Skeletal muscle satellite cell (primary cell): ENCODE data around the gene OR10H4.
"Not testable (repeated sequence)": the region's sequence is repeated elsewhere in the genome, so short reads cannot be mapped to it uniquely, and the experiment has no call there.

Source experiments
- H3K27me3 ChIP-seq: 2 replicates; pipeline ENCODE4 v1.7.0; 2013; ENCODE audit warnings: low read length; ENCODE audit not compliant: control insufficient read depth, insufficient read depth
- H3K36me3 ChIP-seq: 2 replicates; pipeline ENCODE4 v1.7.0; 2013; ENCODE audit warnings: mild to moderate bottlenecking, control low read depth, low read length; ENCODE audit not compliant: insufficient read depth
- H3K4me1 ChIP-seq: 2 replicates; pipeline ENCODE4 v1.7.0; 2013; ENCODE audit warnings: low read length; ENCODE audit not compliant: control insufficient read depth, insufficient read depth
- H3K4me2 ChIP-seq: 2 replicates; pipeline ENCODE4 v1.7.0; 2013; ENCODE audit warnings: mild to moderate bottlenecking, low read length
- H3K4me3 ChIP-seq: 2 replicates; pipeline ENCODE4 v1.7.0; 2013; ENCODE audit warnings: low read length
- H3K9ac ChIP-seq: 2 replicates; pipeline ENCODE4 v1.7.0; 2013; ENCODE audit warnings: mild to moderate bottlenecking, low read depth, low read length, moderate library complexity
- H3K9me3 ChIP-seq: replicated peaks from 2 replicates; pipeline ENCODE4 v1.7.0; 2013; ENCODE audit warnings: mild to moderate bottlenecking, control low read depth, low read length

OR10H4 gene

DNA sequence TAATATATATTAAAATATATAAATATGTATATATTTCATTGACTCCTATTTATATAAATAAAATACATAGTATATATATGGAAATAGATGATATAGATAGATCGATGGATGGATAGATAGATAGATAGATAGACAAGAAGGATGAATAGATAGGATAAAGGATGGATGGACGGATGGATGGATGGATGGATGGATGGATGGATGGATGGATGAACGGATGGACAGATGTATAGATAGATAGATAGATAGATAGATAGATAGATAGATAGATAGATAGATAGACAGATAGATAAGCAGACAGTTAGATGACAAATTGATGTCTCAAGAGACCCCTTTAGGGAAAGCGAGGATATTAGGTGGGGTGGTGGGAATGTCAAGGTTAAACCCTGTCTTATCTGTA lies 29.6 kb upstream of the OR10H4 start:
- Histone ChIP-seq H3K9ac (no peak overlapping the region), H3K4me3 (no peak overlapping the region), H3K4me1 (no peaks in the 10 kb centered on the region), H3K4me2 (no peak overlapping the region), H3K27me3 (no peaks in the 10 kb centered on the region), H3K36me3 (no peaks in the 10 kb centered on the region), H3K9me3 (no peaks in the 10 kb centered on the region)

DNA sequence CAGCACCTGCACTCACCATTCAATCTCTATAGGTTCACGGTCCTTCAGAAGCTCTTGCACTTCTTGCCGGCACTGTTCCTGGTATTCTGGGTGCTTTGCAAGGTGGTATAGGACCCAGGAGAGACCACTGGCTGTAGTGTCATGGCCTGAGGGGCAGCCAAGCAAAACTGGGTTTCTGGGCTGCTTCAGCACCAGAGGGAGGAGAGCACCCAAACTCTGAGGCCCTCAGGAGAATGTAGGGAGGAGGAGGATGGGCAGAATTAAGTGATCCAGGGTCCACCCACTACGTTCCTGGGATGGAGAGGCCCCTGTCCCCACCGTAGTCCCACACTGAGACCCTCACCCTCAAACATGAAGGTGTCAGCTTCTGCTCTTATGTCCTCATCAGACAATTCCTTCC lies 26.8 kb upstream of the OR10H4 start:
- H3K4me3 ChIP-seq, result no peak overlapping the region
- H3K4me1 ChIP-seq, result no peaks in the 10 kb centered on the region

DNA sequence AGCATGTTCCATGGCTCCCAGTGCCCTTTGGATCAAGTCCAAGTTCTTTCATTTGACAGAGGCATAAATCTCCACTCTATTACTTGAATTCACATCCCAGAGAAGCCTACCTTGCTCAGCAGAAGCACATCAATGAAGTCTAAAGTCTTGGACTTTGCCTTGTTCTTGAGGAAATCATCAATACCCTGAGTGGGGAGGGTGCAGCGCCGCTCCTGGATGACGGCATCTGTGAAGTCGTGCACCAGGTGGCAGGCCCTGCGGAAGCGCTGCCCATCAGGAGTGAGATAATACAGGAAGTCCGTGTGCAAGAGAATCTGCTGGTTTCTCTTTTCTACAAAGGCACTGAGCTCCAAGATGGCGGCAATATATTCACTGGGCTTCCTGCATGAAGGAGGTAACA lies 25.1 kb upstream of the OR10H4 start:
- H3K4me1 ChIP-seq, result no peaks in the 10 kb centered on the region
- H3K9me3 ChIP-seq, result no peaks in the 10 kb centered on the region
- H3K27me3 ChIP-seq, result no peaks in the 10 kb centered on the region
- no peak overlapping the region for H3K9ac ChIP-seq
- H3K4me2 ChIP-seq, result no peak overlapping the region
- no peaks in the 10 kb centered on the region for H3K36me3 ChIP-seq
- H3K4me3 ChIP-seq, result no peak overlapping the region

More for the DNA sequence above, 26.8 kb upstream of the OR10H4 start:
- no peaks in the 10 kb centered on the region for H3K27me3 ChIP-seq
- H3K36me3 ChIP-seq, result no peaks in the 10 kb centered on the region
- H3K4me2 ChIP-seq, result no peak overlapping the region
- no peak overlapping the region for H3K9ac ChIP-seq
- no peaks in the 10 kb centered on the region for H3K9me3 ChIP-seq

DNA sequence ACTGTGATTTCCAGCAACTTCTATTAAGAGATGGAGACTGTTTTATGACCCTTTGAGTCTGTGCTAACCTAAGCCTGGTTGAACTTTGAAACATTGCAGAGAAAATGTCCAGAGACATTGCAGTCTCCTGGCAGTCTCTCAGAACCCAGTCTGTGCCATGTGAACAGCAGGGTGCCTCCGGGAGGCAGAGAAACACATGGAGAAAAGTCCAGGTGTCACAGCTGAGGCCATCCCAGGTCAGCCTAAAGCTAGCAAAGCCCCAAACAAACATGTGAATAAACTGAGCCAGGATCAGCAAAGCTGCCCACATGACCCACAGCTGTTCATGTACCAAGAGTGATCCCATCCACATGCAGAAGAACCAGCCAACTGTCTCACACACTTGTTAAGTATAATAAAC lies 22.3 kb upstream of the OR10H4 start:
- Histone ChIP-seq H3K4me1 (no peaks in the 10 kb centered on the region), H3K27me3 (no peaks in the 10 kb centered on the region), H3K9me3 (no peaks in the 10 kb centered on the region), H3K36me3 (no peaks in the 10 kb centered on the region), H3K4me3 (no peak overlapping the region), H3K9ac (no peak overlapping the region), H3K4me2 (no peak overlapping the region)

DNA sequence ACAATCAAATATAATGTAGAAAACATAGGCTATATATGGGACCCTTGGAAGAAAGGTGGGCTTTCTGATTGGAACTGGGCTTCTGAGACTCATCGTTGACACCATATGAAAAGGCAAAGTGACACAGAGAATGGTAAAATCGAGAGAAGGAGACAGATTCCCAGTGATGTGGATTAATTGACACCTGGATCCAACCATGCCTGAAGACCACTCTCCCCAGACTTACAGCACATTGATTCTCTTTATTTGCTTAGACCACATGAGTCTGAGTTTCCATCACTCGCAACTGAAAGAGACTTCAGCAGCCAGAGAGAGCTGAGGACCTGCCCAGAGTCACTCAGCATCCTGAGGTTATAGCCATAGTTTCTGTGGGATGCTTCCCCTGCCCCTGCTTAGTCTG lies 20.5 kb upstream of the OR10H4 start:
- H3K4me1 ChIP-seq, result no peaks in the 10 kb centered on the region
- no peak overlapping the region for H3K4me3 ChIP-seq
- no peak overlapping the region for H3K4me2 ChIP-seq
- H3K9me3 ChIP-seq, result no peaks in the 10 kb centered on the region
- H3K27me3 ChIP-seq, result no peaks in the 10 kb centered on the region
- H3K9ac ChIP-seq, result no peak overlapping the region
- no peaks in the 10 kb centered on the region for H3K36me3 ChIP-seq

DNA sequence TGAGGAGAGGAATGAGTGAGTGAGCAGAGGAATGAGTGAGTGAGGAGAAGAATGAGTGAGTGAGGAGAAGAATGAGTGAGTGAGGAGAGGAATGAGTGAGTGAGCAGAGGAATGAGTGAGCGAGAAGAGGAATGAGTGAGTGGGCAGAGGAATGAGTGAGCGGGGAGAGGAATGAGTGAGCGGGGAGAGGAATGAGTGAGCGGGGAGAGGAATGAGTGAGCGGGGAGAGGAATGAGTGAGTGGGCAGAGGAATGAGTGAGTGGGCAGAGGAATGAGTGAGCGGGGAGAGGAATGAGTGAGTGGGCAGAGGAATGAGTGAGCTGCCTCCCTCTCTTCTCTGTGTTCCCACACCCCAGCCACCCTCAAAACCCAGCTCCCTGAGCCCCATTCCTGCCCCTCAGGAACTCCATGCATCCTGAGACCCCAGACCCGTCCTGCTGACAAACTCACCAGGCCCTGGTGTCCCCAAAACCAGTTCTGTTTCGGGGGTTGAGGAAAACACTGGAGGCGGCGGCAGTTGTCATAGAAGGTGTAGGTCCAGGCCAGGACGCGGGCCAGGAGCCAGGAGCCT lies 15.0 kb upstream of the OR10H4 start:
- H3K9ac ChIP-seq, H3K27me3 ChIP-seq, H3K4me2 ChIP-seq, H3K9me3 ChIP-seq, H3K4me3 ChIP-seq, H3K4me1 ChIP-seq, H3K36me3 ChIP-seq: not testable (repeated sequence)

DNA sequence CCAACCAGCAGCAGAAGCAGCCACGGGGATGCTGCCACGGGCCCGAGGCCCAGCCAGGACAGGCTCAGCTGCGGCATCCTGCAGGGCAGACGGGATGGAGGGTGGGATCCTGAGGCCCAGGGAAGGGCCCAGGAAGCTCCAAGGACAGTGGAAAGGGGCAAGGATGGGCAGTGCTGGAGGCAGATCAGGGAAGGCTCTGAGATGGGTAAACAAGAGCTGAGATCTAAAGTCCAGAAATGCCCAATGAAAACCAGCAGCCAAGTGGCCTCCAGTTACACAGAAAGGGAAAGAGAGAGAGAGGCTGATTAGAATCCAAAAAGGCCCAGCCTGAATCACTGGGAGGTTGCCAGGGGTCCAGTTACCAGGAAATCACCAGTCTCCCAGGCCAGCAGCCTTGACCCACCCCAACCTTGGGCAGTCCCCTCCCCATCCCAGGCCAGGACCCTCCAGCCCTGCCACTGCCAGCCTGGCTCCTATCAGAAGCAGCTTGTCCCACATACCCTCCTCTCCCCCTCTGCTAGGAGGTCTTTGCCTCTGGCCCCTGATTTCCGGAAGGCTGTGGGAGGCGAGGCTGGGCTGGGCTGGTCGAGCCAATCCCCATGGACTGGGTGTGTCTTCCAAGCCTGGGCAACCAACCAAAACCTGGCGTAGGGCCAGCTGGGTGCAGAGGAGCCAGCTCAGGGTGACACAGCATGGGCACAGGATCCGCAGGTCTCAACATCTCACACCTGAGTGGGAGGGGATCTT lies 14.3 kb upstream of the OR10H4 start, which contains the start of gene CYP4F11:
TSS of gene CYP4F11 (minus strand) at position 198 of the 747 bp plus-strand sequence. CDS start at position 77, 121 bp downstream.
- Histone ChIP-seq H3K4me2 (no peak within 1 kb of the TSS), H3K9me3 (no peaks in the 10 kb centered on the region), H3K9ac (no peak within 1 kb of the TSS), H3K4me1 (no peaks in the 10 kb centered on the region), H3K36me3 (no peaks in the 10 kb centered on the region), H3K4me3 (no peak within 1 kb of the TSS), H3K27me3 (peaks cover 6% of the 10 kb centered on the region)

DNA sequence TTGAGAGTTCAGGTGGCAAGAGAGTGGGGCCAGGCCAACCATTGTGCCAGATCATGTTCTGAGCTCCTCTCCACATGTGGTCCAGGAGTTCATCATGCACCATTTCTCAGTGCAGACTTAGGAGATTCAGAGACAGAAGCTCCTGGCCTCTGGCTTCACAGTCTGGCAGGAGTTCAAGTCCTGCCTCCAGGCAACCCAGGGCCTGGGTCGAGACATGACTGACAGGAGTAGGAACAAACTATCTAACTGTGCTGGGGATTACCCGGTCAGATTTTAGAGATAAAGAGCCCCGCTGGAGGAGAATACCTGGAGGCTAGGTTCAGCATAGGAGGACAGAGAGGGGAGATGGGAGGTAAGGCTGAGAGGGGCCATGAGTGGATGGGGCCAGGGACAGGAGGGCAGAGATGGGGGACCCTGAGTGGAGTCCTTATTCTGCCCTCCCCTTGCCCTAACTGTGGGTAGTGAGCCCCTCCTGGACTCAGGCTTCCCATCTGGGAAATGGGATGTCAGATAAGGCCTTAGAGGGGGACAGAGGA lies 13.6 kb upstream of the OR10H4 start:
- no peak overlapping the region for H3K4me2 ChIP-seq
- no peaks in the 10 kb centered on the region for H3K9me3 ChIP-seq
- no peaks in the 10 kb centered on the region for H3K4me1 ChIP-seq
- H3K36me3 ChIP-seq, result no peaks in the 10 kb centered on the region
- H3K27me3 ChIP-seq, result peaks cover 6% of the 10 kb centered on the region
- no peak overlapping the region for H3K9ac ChIP-seq
- H3K4me3 ChIP-seq, result no peak overlapping the region

DNA sequence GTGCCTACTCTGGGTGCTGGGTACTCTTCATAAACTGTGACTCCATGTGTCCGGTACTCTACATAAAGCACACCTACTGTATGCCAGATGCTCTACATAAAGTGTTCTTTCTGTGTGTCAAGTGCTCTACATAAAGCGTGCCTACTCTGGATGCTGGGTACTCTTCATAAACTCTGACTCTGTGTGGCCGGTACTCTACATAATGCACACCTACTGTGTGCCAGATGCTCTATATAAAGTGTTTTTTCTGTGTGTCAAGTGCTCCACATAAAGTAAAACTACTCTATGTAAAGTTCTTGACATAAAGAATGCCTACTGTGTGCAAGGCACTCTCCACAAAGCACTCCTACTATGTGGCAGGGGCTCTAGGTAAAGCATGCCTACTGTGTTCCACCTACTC lies 12.6 kb upstream of the OR10H4 start:
- H3K9ac ChIP-seq, result no peak overlapping the region
- no peak overlapping the region for H3K4me2 ChIP-seq
- no peak overlapping the region for H3K4me3 ChIP-seq
- H3K36me3 ChIP-seq, result no peaks in the 10 kb centered on the region
- H3K4me1 ChIP-seq, result no peaks in the 10 kb centered on the region
- peaks cover 6% of the 10 kb centered on the region for H3K27me3 ChIP-seq
- H3K9me3 ChIP-seq, result no peaks in the 10 kb centered on the region

DNA sequence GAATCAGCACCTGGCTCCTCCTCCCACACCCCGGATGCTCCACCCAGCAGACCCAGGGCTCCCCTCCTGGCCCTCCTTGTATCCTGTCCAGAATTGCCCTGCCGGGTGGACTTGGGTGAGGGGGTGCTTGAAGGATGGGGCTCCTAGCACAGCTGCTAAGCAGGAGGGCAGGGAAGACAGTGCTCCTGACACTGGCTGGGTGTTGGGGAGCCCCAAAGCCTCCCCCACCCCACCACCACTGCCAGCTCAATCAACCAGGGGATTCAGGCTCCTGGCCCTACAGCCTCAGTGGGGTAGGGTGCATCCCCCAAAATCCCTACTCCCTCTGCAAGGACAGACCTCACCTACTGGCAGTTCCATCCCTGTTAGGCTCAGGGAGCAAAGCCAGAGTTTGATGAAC lies 11.9 kb upstream of the OR10H4 start:
- no peak overlapping the region for H3K9ac ChIP-seq
- no peak overlapping the region for H3K4me2 ChIP-seq
- H3K36me3 ChIP-seq, result no peaks in the 10 kb centered on the region
- peaks cover 6% of the 10 kb centered on the region for H3K27me3 ChIP-seq
- no peak overlapping the region for H3K4me3 ChIP-seq
- no peaks in the 10 kb centered on the region for H3K9me3 ChIP-seq
- H3K4me1 ChIP-seq, result no peaks in the 10 kb centered on the region

DNA sequence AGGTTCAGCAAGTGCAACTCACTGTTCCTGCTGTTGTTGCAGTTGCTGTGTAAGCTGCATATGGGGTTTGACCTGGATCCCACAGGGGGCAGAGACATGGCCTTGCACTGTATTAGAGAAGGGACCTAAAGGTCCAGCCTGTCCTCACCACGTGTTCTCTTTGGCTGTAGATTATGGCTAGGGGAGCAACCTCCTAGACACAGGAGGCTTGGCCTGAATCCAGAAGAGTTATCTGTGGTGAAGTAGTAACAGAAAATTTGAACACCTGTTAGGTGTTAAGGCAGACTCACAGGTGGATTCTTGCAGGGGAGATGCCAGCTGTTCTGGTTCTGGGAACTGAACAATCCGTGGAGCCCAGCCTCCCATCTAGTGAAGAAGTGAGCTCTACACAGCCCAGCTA lies 11.0 kb upstream of the OR10H4 start:
- Histone ChIP-seq H3K4me2 (no peak overlapping the region), H3K4me3 (no peak overlapping the region), H3K27me3 (peaks cover 6% of the 10 kb centered on the region), H3K4me1 (no peaks in the 10 kb centered on the region), H3K9me3 (no peaks in the 10 kb centered on the region), H3K9ac (no peak overlapping the region), H3K36me3 (no peaks in the 10 kb centered on the region)

DNA sequence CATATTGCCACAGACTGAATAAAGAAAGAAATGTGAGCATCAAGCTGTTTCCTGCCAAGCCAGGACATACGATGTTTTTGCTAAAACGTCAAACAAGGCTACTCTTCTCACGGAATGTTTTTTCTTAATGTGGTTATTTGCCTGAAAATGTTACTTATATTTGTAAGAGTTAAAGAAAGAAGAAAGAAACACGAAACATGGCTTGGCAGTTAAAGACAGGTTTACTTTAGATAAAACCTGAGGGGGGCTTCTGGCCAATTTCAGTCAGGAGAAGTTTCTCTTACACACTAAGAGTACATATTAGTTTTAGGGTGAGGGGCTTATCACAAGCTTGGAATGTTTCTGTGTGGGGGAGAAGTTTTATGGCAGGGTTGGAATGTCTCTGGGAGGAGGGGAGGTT lies 4.4 kb upstream of the OR10H4 start:
- Histone ChIP-seq H3K27me3 (no peaks in the 10 kb centered on the region), H3K9ac (no peak overlapping the region), H3K4me3 (no peak overlapping the region), H3K36me3 (no peaks in the 10 kb centered on the region), H3K4me2 (no peak overlapping the region), H3K9me3 (no peaks in the 10 kb centered on the region), H3K4me1 (no peaks in the 10 kb centered on the region)
